KOPT-K1 (cell line): Measurements from ENCODE around the gene FAM174B.

Experiments used
- H3K27ac ChIP-seq: fragments of 200-600 bp; sonication (generic); 2 replicates; pipeline ENCODE4 v1.5.1; 2016; ENCODE audit warnings: antibody characterized with exemption, mild to moderate bottlenecking, low read depth, low read length; ENCODE audit not compliant: poor library complexity, severe bottlenecking
- H3K36me3 ChIP-seq: fragments of 200-600 bp; sonication (generic); 2 replicates; pipeline ENCODE4 v1.5.1; 2017; ENCODE audit warnings: antibody characterized with exemption, mild to moderate bottlenecking, low read length, moderate library complexity; ENCODE audit not compliant: insufficient read depth
- H3K9me3 ChIP-seq: fragments of 200-600 bp; sonication (generic); 2 replicates; pipeline ENCODE4 v1.5.1; 2017; ENCODE audit warnings: antibody characterized with exemption, low read length, mild to moderate bottlenecking; ENCODE audit not compliant: insufficient read depth, poor library complexity, severe bottlenecking

FAM174B gene

GRCh38 chr15:92670621-92671020, 15.0 kb upstream of the FAM174B start:
- Histone ChIP-seq H3K27ac (no peak overlapping the region), H3K9me3 (no peaks in the 10 kb centered on the region), H3K36me3 (no peaks in the 10 kb centered on the region)

GRCh38 chr15:92669432-92669831, 13.9 kb upstream of the FAM174B start:
- H3K27ac ChIP-seq = no peak overlapping the region
- no peaks in the 10 kb centered on the region for H3K36me3 ChIP-seq
- no peaks in the 10 kb centered on the region for H3K9me3 ChIP-seq

GRCh38 chr15:92668620-92669019, 13.0 kb upstream of the FAM174B start:
- no peaks in the 10 kb centered on the region for H3K36me3 ChIP-seq
- no peak overlapping the region for H3K27ac ChIP-seq
- no peaks in the 10 kb centered on the region for H3K9me3 ChIP-seq

GRCh38 chr15:92667970-92668485, 12.5 kb upstream of the FAM174B start:
- H3K27ac ChIP-seq = no peak overlapping the region
- no peaks in the 10 kb centered on the region for H3K36me3 ChIP-seq
- no peaks in the 10 kb centered on the region for H3K9me3 ChIP-seq

- no peak overlapping the region for H3K27ac ChIP-seq
- no peaks in the 10 kb centered on the region for H3K36me3 ChIP-seq
- H3K9me3 ChIP-seq = no peaks in the 10 kb centered on the region
These were observed 11.8 kb upstream of the FAM174B start for GRCh38 chr15:92667287-92667904.

- H3K9me3 ChIP-seq = no peaks in the 10 kb centered on the region
- no peaks in the 10 kb centered on the region for H3K36me3 ChIP-seq
- H3K27ac ChIP-seq = no peak overlapping the region
These were observed 11.2 kb upstream of the FAM174B start for GRCh38 chr15:92666780-92667179.

- Histone ChIP-seq H3K9me3 (no peaks in the 10 kb centered on the region), H3K27ac (no peak overlapping the region), H3K36me3 (no peaks in the 10 kb centered on the region)
These were observed 9.6 kb upstream of the FAM174B start for GRCh38 chr15:92665100-92665555.

- no peaks in the 10 kb centered on the region for H3K9me3 ChIP-seq
- H3K27ac ChIP-seq = no peak overlapping the region
These were observed 8.8 kb upstream of the FAM174B start for GRCh38 chr15:92664178-92664900.

GRCh38 chr15:92663250-92663951, 7.8 kb upstream of the FAM174B start:
- no peak overlapping the region for H3K27ac ChIP-seq
- H3K36me3 ChIP-seq = no peaks in the 10 kb centered on the region

More at GRCh38 chr15:92664178-92664900, 8.8 kb upstream of the FAM174B start:
- no peaks in the 10 kb centered on the region for H3K36me3 ChIP-seq

GRCh38 chr15:92662762-92663161, 7.2 kb upstream of the FAM174B start:
- H3K36me3 ChIP-seq = no peaks in the 10 kb centered on the region
- no peak overlapping the region for H3K27ac ChIP-seq
- H3K9me3 ChIP-seq = no peaks in the 10 kb centered on the region

More at GRCh38 chr15:92663250-92663951, 7.8 kb upstream of the FAM174B start:
- no peaks in the 10 kb centered on the region for H3K9me3 ChIP-seq

GRCh38 chr15:92661956-92662355, 6.4 kb upstream of the FAM174B start:
- Histone ChIP-seq H3K9me3 (no peaks in the 10 kb centered on the region), H3K27ac (no peak overlapping the region)

GRCh38 chr15:92661069-92661468, 5.5 kb upstream of the FAM174B start:
- Histone ChIP-seq H3K27ac (no peak overlapping the region), H3K36me3 (no peaks in the 10 kb centered on the region), H3K9me3 (no peaks in the 10 kb centered on the region)

More at GRCh38 chr15:92661956-92662355, 6.4 kb upstream of the FAM174B start:
- no peaks in the 10 kb centered on the region for H3K36me3 ChIP-seq

- H3K27ac ChIP-seq = no peak overlapping the region
- H3K9me3 ChIP-seq = peaks cover 8% of the 10 kb centered on the region
- H3K36me3 ChIP-seq = no peaks in the 10 kb centered on the region
These were observed 1.9 kb upstream of the FAM174B start for GRCh38 chr15:92657486-92657885.

GRCh38 chr15:92656089-92656488, 514 bp upstream of the FAM174B start:
- Histone ChIP-seq H3K9me3 (peaks cover 8% of the 10 kb centered on the region), H3K27ac (no peak overlapping the region), H3K36me3 (no peaks in the 10 kb centered on the region)

GRCh38 chr15:92654662-92655061, 913 bp downstream of the FAM174B start:
- no peak overlapping the region for H3K27ac ChIP-seq
- H3K9me3 ChIP-seq = peaks cover 8% of the 10 kb centered on the region
- H3K36me3 ChIP-seq = no peaks in the 10 kb centered on the region
